Middle frontal gyrus (tissue), 1 donor: Measurements from ENCODE around the gene SLC25A6.
"Not testable (repeated sequence)": the region's sequence is repeated elsewhere in the genome, so short reads cannot be mapped to it uniquely, and the experiment has no call there.

Experiments used
- DNase-seq: peaks from one replicate; pipeline ENCODE4 v3.0.0-alpha.2; 2015; ENCODE audit warnings: low spot score; ENCODE audit errors: extremely low spot score

The SLC25A6 gene

DNA sequence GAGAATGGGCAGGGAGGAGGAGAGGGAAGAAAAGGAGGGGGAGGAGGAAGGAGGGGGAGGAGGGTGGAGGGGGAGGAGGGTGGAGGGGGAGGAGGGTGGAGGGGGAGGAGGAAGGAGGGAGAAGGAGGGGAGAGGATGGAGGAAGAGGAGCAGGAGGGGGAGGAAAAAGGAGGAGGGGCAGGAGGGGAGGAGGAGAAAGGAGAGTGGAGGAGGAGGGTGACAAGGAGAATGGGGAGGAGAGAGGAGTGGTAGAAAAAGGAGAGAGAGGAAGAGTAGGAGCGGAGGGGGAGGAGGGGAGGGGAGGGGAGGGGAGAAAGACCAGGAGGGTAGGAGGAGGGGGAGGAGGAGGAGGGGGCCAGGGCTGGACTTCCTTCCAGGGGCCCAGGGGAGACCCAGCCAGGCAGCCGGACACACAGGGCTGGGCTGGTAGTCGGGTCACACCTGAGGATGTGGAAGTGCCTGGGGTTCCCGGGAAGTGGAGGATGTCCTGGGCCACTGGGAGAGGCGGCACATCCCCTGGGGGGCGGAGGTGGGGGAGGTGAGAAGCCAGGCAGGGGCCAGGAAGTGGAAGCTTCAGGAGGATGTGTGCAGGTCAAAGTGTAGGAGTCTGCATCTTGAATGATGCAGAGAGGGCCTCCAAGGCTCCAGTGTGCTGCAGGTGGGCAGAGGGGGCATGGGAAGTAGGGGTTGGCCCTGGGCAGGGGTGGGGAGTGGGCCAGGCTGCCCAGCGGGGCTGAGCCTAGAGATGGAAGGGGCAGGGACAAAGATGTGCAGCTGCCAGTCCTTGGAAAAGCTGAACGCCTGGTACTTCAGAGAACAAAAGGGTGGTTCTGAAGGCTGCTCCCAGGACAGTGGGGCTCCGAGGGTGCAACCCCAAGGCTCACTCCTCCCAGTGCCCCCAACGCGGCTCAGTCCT is 36.5 kb downstream of the SLC25A6 start:
- no peak for DNase-seq

DNA sequence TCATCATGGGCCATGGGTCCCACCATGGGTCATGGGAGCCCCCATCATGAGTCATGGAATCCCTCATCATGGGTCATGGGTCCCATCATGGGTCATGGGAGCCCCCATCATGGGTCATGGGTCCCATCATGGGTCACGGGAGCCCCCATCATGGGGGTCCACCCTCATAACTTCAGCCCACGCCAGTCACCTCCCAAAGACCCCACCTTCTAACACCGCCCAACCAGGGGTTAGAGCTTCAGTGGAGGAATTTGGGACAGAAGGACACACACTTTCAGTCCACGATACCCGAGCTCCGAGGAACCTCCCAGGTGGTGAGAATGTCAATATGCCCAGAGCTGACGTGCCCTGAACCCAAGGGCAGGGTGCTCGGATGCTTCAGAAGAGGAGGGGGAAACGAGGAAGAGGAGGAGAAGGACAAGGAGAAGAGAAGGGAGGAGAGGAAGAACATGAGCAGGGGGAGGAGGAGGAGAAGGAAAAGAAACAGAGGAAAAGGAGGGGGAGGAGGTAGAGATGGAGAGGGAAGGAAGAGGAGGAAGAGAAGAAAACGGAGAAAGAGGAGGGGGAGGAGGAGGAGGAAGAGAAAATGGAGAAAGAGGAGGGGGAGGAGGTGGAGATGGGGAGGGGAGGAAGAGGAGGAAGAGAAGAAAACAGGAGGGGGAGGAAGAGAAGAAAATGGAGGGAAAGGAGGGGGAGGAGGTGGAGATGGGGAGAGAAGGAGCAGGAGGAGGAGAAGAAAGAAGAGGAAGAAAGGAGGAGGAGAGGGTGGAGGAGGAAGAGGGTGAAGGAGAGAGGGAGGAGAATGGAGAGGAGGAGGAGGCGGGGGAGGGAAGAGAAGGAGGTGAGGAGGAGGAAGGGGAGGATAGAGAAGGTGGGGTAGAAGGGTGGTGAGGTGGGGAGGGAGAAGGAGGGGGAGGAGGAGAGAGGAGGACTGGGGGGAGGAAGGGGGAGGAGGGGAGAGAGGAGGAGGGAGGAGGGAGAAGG is 37.6 kb downstream of the SLC25A6 start:
- DNase-seq: no peak

DNA sequence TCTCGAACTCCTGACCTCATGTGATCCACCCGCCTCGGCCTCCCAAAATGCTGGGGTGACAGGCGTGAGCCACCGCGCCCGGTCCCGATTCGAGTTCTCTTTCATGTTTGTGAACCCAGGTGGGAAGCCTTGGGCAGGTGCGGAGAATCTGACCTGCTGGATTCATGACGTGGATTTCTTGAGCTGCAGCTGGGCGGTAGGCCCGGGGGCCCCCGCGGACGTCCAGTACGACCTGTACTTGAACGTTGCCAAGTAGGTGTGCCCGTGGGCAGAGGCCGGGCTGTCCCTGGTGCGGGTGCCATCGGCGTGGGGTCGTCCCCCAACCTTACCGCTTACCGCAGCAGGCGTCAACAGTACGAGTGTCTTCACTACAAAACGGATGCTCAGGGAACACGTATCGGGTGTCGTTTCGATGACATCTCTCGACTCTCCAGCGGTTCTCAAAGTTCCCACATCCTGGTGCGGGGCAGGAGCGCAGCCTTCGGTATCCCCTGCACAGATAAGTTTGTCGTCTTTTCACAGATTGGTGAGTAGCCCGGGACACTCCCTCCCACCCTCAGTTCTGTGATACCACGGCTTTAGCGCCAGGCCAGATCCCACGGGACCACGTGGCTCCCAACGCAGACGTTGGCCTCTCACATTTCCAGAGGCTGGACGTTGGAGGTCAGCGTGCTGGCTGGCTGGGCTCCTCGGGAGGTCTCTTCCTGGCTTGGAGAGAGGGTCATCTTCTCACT is 39.8 kb downstream of the SLC25A6 start:
- DNase-seq: no peak

DNA sequence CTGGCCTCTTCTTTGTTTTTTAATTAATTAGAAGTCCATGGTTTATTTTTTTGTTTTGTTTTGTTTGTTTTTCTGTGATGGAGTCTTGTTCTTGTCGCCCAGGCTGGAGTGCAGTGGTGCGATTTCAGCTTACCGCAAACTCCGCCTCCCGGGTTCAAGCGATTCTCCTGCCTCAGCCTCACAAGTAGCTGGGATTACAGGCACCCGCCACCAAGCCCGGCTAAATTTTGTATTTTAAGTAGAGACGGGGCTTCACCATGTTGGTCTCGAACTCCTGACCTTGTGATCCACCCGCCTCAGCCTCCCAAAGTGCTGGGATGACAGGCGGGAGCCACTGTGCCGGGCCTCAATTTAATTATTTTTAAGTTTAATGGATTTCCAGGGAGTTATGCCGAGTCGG is 42.3 kb downstream of the SLC25A6 start:
- not testable (repeated sequence) for DNase-seq

DNA sequence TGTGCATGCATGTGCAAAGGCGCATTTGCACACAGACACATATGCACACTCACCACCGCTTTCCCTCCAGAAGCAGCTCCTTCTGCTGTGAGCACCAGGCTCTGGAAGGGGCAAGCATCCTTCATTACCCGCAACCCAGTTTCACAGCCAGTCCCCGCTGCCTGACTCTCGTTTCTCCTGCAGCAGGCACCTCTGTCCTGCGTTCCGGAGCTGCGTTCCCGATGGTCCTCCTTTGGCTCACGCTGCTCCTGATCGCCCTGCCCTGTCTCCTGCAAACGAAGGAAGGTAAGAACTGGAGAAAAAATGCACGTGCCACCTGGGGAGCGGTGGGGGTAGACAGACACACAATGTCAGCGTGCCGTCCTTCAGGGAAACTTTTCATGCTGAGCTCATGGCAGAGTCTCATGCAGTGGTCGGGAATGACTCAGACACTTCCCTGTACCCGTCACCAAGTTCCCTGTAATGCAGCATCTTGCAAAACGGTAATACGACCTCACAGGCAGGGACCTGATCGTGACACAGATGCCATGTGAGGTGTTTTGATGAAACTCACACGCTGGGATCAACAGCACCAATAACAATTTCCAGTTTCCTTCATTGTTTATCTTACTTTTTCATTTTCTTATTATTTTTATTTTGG is 50.2 kb downstream of the SLC25A6 start:
- DNase-seq: no peak

DNA sequence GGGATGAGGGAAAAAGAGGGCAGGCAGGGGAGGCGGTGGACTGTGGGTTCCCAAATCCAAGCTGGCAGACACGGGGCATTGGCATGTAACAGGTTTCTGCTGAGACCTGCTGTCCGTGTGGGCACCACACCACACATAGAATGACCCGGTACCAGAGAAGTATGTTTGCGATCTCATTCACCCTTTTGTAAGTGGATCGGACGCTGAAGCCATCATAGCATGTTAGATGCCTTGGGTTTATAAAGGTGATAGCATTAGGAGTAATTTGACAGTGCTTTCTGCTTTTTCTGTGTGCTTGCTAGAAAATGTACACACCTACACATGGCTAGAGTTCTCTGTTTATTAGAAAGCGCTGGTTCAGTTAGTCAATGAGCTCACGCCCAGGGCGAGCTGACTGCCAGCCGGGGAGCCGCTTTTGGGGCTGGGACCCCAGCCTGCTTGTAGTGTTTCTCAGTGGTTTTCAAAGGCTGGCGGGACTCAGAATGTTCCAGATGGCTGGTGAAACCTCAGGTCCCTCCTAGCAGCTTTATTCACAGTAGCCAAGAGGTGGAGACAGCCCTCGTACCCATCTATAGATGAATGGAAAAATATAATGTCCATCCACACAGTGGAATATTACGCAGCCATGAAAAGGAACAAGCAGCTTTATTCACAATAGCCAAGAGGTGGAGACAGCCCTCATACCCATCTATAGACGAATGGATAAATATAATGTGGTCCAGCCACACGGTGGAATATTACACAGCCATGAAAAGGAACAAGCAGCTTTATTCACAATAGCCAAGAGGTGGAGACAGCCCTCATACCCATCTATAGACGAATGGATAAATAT is 54.7 kb downstream of the SLC25A6 start:
- DNase-seq: no peak

DNA sequence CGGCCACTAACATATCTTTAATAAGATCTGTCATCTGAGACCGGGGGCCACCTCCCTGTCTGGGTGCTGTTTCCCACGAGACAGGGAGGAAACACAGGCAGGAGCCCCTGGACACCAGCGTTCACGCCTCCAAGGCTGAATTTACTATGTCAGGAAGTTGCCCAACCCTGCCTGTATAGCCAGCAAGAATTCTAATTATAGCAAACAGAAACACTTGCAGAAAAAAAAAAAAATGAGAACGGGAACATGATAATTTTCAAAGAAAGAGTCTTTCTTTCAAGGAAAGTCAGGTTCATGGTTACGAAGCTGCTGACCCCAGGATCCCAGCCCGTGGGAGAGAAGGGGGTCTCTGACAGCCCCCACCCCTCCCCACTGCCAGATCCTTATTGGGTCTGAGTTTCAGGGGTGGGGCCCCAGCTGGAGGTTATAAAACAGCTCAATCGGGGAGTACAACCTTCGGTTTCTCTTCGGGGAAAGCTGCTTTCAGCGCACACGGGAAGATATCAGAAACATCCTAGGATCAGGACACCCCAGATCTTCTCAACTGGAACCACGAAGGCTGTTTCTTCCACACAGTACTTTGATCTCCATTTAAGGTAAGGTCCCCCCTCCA is 55.5 kb downstream of the SLC25A6 start, which contains the start of gene IL3RA:
IL3RA (plus strand) TSS at position 455 of the 613 bp plus-strand sequence. CDS start 4,981 bp downstream, outside the sequence.
- DNase-seq: no peak
